ENCODE measurements around the gene CACNA2D3.

GRCh38 chr3:54361746-54362283 lies 239.5 kb downstream of the CACNA2D3 start:
- TF ChIP-seq CTCF (IDR thresholded peaks at IDR 0.05), result no peak
- TF ChIP-seq POLR2A (IDR thresholded peaks at IDR 0.05), result no peak
- TF ChIP-seq POLR2AphosphoS5 (IDR thresholded peaks at IDR 0.05), result no peak
